ENCODE measurements around the gene NCSTN.

NCSTN gene

DNA sequence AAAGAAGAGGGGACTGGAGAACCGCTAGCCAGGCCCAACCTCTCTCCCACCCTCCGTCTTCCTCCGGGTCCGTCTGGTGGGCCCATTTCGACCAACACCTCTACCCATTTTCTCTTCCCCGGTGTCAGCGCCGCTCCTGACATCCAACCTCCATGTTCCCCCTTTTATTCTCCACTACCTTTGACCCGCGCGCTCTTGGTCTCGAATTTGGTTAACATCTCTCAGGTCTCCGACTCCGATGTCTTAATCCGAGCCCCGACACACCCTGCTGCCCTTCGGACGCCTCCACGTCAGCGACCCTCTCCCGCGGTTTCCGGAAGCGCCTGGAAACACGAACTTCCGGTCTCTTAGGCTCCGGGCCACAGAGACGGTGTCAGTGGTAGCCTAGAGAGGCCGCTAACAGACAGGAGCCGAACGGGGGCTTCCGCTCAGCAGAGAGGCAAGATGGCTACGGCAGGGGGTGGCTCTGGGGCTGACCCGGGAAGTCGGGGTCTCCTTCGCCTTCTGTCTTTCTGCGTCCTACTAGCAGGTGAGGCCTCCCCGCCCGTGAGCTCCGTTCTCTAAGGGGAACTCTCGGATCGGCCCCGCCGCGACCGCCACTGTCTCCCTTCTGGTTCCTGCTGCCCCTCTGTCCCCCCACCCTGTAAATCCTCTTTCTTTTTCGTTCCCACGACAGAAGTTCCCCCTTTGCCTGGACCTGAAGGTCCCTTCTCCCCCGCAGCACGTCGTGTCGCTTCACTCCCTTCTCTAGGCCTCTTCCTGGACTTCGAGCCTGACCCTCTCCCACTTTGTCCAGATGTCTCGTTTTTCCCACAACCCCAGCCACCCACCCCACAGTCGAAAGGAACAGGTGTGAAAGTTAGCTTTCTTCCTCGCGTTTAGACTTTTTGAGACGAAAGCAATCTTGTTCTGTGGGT is at the start of gene NCSTN, which contains the start of gene COPA:
TSS of gene NCSTN (plus strand) at position 431 of the 917 bp plus-strand sequence. CDS start at position 445, 14 bp downstream.
TSS of gene COPA (minus strand) at position 298 of the 917 bp plus-strand sequence. CDS start at position 218, 80 bp downstream.
- TF ChIP-seq CEBPB (IDR thresholded peaks at IDR 0.05) (0 out of 2 replicates have a peak, but pooled peaks have one; percentile 2), YY1 (IDR thresholded peaks at IDR 0.05; ENCODE audit: low read depth) (peak; percentile 95), TEAD4 (IDR thresholded peaks at IDR 0.05) (no peak), FOXM1 (IDR thresholded peaks at IDR 0.05; ENCODE audit: borderline replicate concordance, low read depth) (no peak), RAD21 (IDR thresholded peaks at IDR 0.05; ENCODE audit: low read depth) (no peak), TAF1 (IDR thresholded peaks at IDR 0.05; ENCODE audit: low read depth) (peak; percentile 97), EGR1 (IDR thresholded peaks at IDR 0.05) (no peak), EP300 (IDR thresholded peaks at IDR 0.05; ENCODE audit: borderline replicate concordance) (no peak), CREB1 (IDR thresholded peaks at IDR 0.05; ENCODE audit: low read depth) (peak; percentile 67), TCF12 (IDR thresholded peaks at IDR 0.05; ENCODE audit: low read depth) (peak; percentile 37; the same call in 1 of the 2 replicates), NFIC (IDR thresholded peaks at IDR 0.05) (peak; percentile 2; the same call in 1 of the 2 replicates), ZBTB7A (IDR thresholded peaks at IDR 0.05; ENCODE audit: low read depth) (peak; percentile 95)
- TF ChIP-seq, protein P1, sequence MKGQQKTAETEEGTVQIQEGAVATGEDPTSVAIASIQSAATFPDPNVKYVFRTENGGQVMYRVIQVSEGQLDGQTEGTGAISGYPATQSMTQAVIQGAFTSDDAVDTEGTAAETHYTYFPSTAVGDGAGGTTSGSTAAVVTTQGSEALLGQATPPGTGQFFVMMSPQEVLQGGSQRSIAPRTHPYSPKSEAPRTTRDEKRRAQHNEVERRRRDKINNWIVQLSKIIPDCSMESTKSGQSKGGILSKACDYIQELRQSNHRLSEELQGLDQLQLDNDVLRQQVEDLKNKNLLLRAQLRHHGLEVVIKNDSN (IDR thresholded peaks at IDR 0.05): no peak
- TF ChIP-seq, protein P2, sequence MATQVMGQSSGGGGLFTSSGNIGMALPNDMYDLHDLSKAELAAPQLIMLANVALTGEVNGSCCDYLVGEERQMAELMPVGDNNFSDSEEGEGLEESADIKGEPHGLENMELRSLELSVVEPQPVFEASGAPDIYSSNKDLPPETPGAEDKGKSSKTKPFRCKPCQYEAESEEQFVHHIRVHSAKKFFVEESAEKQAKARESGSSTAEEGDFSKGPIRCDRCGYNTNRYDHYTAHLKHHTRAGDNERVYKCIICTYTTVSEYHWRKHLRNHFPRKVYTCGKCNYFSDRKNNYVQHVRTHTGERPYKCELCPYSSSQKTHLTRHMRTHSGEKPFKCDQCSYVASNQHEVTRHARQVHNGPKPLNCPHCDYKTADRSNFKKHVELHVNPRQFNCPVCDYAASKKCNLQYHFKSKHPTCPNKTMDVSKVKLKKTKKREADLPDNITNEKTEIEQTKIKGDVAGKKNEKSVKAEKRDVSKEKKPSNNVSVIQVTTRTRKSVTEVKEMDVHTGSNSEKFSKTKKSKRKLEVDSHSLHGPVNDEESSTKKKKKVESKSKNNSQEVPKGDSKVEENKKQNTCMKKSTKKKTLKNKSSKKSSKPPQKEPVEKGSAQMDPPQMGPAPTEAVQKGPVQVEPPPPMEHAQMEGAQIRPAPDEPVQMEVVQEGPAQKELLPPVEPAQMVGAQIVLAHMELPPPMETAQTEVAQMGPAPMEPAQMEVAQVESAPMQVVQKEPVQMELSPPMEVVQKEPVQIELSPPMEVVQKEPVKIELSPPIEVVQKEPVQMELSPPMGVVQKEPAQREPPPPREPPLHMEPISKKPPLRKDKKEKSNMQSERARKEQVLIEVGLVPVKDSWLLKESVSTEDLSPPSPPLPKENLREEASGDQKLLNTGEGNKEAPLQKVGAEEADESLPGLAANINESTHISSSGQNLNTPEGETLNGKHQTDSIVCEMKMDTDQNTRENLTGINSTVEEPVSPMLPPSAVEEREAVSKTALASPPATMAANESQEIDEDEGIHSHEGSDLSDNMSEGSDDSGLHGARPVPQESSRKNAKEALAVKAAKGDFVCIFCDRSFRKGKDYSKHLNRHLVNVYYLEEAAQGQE (IDR thresholded peaks at IDR 0.05; ENCODE audit: low read depth): no peak
- TF ChIP-seq, protein P3, sequence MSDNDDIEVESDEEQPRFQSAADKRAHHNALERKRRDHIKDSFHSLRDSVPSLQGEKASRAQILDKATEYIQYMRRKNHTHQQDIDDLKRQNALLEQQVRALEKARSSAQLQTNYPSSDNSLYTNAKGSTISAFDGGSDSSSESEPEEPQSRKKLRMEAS (IDR thresholded peaks at IDR 0.05): peak; percentile 70

DNA sequence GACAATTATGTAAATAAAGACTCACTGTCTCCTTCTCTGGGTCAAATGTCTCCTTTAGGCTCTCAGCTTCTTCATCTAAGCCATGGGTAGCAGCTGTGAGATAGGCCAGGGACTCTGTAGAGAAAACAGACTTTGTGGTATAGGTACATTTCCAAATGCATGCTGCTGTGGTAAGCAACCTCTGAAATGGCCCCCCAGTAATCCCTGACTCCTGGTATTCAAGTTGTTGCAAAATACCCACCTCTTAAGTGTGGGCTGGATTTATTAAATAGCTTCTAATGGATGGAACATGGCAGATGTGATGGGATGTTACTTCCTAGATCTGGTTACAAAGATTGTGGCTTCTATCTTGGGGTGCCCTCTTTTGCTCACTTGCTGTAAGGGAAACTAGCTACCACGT is 47.1 kb upstream of the NCSTN start:
- TF ChIP-seq NFIC (IDR thresholded peaks at IDR 0.05) (no peak), TCF12 (IDR thresholded peaks at IDR 0.05; ENCODE audit: low read depth) (no peak), TEAD4 (IDR thresholded peaks at IDR 0.05) (no peak), ZBTB7A (IDR thresholded peaks at IDR 0.05; ENCODE audit: low read depth) (no peak), FOXM1 (IDR thresholded peaks at IDR 0.05; ENCODE audit: borderline replicate concordance, low read depth) (no peak), RAD21 (IDR thresholded peaks at IDR 0.05; ENCODE audit: low read depth) (no peak), TAF1 (IDR thresholded peaks at IDR 0.05; ENCODE audit: low read depth) (no peak), EGR1 (IDR thresholded peaks at IDR 0.05) (no peak), YY1 (IDR thresholded peaks at IDR 0.05; ENCODE audit: low read depth) (no peak)
- TF ChIP-seq, protein P3 (IDR thresholded peaks at IDR 0.05): no peak
- TF ChIP-seq, protein P1 (IDR thresholded peaks at IDR 0.05): no peak
- TF ChIP-seq, protein P2 (IDR thresholded peaks at IDR 0.05; ENCODE audit: low read depth): no peak

DNA sequence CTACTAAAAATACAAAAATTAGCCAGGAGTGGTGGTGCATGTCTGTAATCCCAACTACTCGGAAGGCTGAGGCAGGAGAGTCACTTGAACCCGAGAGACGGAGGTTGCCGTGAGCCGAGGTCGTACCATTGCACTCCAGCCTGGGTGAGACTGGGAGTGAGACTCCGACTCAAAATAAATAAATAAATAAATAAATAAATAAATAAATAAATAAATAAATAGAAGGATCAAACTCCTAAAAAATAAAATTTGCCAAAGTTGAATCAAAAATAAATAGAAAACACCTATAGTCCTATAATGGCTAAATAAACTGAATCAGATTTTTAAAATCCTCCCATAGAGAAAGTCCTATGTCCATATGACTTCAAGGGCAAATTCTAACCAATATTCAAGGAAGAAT is 43.0 kb upstream of the NCSTN start:
- TF ChIP-seq TCF12 (IDR thresholded peaks at IDR 0.05; ENCODE audit: low read depth) (no peak), CREB1 (IDR thresholded peaks at IDR 0.05; ENCODE audit: low read depth) (no peak), FOXM1 (IDR thresholded peaks at IDR 0.05; ENCODE audit: borderline replicate concordance, low read depth) (no peak), EGR1 (IDR thresholded peaks at IDR 0.05) (no peak), CEBPB (IDR thresholded peaks at IDR 0.05) (no peak), ZBTB7A (IDR thresholded peaks at IDR 0.05; ENCODE audit: low read depth) (no peak), EP300 (IDR thresholded peaks at IDR 0.05; ENCODE audit: borderline replicate concordance) (no peak), NFIC (IDR thresholded peaks at IDR 0.05) (no peak), TAF1 (IDR thresholded peaks at IDR 0.05; ENCODE audit: low read depth) (no peak), TEAD4 (IDR thresholded peaks at IDR 0.05) (no peak), YY1 (IDR thresholded peaks at IDR 0.05; ENCODE audit: low read depth) (no peak)
- TF ChIP-seq, protein P3 (IDR thresholded peaks at IDR 0.05): no peak
- TF ChIP-seq, protein P1 (IDR thresholded peaks at IDR 0.05): no peak
- TF ChIP-seq, protein P2 (IDR thresholded peaks at IDR 0.05; ENCODE audit: low read depth): no peak
